Left renal pelvis (tissue), 4 donors: ENCODE data around the gene FAM170B. TPM values are rescaled to one million over a fixed set of nuclear protein-coding genes. Genes with fewer than 3 reads are reported as not detected.

Source experiments
- DNase-seq, 4 donors: peaks; one replicate each; pipeline ENCODE4 v3.0.0-alpha.2; 2013; ENCODE audit warnings: low read depth in 4 of 4, low spot score in 3 of 4
- polyA plus RNA-seq, 4 donors: library from polyadenylated mRNA; unstranded; fragments of 120-200 nt; gene quantifications; one replicate each; pipeline ENCODE4 v1.2.1, GENCODE V29; 2013; ENCODE audit not compliant: insufficient read length in 4 of 4

FAM170B gene
- polyA plus RNA-seq, 4 donors = not detected

DNA sequence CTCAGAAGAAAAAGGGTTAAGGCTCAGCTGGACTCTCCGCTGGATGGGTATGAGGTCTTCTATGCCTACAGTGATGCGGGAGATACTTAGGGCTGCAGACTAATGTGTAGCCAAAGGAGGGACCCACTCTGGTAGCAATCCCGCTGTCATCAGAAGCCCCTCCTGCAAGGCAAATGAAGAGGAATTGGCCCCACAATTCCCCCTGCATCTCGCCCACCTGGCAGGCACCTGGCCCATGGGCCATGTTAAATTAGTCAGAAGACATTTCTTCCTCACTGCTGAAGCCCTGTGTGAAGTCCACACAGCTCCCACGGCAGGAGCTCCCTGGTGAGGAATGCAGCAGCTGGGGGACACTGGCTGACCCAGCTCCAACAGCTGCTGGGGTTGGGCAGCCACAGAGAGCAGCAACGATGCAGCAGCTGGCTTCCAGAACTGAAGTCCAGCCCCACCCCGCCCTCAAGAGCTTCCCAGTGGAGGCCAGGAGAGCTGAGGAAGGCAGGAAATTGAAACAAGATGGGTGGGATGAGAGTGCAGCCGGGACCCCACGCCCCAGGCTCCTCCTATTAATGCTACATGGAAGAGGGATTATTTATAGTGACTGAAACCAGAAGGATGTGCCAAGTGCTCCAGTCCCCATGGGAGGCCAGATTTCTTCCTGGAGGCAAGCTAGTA is 24.0 kb downstream of the FAM170B start:
- DNase-seq = peak in 3 of 4 donors; percentile 39 to 58 (median 53)

DNA sequence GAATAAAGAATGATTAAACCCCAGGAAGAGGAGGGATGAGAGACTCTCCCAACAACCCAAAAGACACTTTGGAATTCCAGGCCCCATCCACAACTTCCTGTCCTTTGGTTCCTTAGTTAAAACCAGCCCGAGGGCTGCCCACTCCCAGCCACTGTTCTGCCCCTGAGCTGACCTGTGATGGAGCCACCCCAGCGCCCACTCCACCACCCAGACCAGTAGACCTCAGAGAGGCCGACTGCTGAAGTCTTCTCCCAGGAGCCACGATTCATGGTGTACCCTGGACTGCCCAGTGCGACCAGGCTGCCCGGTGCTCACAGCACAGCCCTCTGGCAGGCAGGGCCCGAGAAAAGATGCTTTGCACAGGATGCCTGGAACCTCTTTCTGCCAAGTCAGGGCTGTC is 25.2 kb downstream of the FAM170B start:
- no peak for DNase-seq

DNA sequence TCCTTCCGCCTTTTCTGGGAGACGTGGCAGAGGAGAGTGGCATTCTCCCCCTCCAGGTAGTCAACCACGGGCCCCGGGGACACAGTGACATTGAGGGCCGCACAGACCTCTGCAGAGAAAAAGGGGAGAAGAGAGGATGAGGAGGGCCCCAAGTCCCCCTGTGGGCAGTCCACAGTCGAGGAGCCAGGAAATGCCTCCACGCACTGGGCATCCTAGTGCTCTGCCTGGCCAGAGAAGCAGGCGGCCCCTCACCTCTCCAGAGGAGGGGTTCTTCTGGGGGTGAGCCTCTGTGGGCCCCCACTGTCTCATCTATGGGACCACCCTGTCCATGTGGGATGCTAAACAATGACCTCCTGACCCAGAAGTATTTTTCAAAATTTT is 25.9 kb downstream of the FAM170B start:
- no peak for DNase-seq

DNA sequence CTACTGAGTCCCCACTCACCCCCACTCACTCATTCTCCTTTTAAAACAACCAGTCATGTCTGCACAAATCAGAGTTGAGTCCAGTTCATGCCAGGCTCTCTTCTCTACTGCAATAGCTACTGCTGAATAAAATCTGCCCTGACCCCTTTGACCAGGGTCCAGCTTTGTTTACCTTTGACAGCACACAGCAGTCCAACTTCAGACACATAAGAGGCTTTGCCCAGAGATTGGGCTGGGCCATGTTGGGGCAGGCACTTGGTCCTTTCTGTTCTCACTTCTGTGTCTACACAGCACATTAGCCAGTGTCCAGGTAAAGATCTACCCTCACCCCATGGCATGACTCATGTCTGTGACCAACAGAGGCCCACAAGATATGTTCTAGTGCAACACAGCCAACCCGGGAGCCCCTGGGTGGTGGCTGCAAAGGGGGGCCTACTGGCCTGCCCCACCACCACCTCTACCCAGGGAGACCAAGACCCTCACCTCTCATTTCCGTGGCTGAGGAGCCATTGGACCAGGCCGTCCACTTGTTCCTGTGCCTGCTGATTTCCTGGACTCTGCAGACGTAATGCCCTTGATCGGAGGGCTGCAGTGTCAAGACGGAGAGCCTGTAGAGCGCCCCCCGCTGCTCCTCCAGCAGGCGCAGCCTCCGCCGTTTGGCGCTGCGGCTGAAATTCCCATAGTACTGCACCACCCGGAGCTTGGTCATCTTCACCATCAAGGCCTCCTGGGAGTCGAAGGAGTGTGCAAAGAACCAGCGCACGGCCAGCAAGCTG is 26.5 kb downstream of the FAM170B start:
- no peak for DNase-seq

DNA sequence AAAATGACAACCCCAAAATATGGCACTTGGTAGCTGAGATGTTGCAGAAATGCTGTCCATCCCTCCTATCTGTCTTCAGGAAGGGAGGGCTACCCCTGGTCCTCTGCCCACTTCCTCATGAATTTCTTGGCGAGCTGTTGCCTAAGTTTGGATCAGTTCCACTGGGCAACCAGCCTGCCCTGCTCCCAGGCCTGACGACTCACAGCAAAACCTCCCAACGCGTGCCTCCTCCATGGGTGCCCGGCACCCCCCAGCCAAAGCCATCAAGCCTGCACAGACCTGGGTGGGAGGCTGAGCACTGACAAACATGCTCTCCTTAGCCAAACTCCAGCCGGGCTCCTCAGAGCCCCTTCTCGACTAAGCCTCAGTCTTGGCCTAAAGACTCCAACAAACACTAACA is 27.4 kb downstream of the FAM170B start:
- DNase-seq = no peak

DNA sequence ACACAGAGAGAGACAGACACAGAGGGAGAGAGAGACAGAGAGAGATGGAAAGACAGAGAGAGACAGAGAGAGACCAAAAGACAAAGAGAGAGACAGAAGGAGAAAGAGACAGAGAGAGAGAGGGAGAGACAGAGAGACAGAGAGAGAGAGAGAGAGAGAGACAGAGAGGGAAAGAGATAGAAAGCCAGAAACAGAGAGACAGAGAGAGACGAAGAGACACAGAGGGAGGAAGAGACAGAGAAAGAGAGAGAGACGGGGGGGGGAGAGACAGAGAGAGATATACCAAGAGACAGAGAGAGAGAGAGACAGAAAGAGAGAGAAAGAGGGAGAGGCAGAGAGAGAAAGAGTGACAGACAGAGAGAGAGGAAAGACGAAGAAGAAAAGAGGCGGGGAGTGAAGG is 28.7 kb downstream of the FAM170B start:
- no peak for DNase-seq

DNA sequence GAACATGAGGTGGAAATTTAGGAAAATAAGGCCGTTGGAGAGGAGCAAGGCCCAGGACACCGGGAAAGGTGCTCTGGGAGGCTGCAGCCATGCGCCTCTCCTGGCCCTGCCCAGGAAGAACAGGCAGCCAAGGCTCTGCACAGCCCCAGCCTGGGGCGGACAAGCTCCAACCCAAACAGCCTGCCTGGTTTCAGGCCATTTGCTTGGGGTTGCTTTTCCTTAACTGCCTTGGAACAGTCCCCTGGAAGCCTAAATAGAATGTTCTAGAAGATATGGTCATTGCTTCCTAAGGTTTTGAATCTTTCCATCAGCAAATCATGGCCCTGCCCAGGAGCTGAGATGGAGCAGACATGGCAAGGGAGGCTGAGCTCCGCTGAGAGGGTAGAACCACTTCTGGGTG is 29.5 kb downstream of the FAM170B start:
- no peak for DNase-seq

DNA sequence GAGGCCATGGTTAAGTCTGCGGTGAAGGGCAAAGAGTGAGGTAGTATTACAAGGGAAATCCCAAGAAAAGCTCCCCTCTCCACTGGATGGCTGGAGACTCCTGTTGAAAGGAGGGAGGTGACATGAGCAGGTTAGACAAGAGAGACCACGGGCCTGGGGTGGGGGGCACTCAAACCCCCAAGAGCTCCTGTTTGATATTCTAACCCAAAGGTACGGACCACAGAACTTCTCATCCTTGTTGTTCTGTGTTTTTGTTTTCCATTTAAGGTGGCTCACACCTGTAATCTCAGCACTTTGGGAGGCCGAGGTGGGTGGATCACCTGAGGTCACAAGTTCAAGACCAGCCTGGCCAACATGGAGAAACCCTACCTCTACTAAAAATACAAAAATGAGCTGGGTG is 30.1 kb downstream of the FAM170B start:
- DNase-seq = no peak

DNA sequence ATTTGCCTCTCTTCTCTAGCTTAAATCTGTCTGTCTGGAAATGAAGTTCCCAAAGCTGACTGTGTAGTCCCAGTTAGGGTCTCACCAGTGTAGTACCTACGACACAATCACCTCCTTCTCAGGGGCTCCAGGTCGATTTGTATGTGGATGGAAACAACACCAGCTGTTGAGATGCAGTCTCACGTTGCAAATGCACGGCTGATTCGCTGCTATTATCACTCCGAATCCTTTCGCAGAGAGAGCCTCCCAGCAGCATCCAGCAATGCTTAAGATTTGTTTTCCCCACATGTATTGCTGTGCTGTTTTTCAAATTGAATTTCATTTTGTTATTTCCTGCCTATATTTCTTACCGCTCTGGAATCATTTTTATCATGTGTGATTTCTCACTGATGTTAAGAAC is 34.8 kb downstream of the FAM170B start:
- DNase-seq = no peak

DNA sequence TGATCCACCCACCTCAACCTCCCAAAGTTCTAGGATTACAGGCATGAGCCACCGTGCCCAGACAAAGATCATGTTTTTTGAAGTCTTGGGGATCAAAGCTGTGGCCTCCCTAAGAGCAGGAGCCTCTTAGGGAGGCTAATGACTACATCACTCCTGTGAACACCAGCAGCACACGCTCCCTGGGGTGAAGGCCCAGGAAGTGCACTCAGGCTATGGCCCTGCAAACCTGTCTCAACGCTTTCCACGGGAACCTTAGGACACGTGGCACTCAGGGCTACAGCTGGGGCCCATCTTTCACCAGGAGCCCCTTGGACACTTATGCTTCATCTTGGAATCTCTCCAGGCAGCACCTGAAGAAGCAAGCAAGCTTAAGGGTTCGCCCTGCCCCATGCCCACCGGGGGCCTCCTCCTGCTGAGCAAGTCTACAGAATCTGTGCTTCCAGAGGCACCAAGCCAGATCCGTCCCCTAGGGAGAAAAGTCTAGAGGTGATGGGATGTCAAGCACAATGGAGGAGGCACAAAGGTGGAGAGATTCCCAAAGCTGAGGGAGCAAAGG is 36.9 kb downstream of the FAM170B start:
- no peak for DNase-seq

DNA sequence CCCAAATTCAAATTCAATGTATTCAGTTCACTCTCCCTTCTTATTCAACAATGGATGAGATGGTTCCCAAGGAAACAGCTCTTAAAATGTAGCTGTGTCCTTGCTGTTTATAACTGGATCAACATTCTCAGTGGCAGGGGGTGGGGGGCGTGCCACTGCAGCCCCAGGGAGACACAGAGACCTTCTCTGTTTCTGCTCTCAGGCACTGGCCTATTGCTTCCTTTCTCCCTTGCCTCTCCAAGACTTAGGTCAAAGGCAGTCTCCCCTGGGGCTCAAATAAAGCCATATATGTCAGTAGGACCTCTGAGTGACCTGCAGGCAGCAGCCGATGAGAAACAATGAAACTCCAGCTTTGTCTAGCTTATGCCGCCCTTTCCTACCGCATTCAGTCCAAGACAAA is 39.2 kb downstream of the FAM170B start:
- no peak for DNase-seq

DNA sequence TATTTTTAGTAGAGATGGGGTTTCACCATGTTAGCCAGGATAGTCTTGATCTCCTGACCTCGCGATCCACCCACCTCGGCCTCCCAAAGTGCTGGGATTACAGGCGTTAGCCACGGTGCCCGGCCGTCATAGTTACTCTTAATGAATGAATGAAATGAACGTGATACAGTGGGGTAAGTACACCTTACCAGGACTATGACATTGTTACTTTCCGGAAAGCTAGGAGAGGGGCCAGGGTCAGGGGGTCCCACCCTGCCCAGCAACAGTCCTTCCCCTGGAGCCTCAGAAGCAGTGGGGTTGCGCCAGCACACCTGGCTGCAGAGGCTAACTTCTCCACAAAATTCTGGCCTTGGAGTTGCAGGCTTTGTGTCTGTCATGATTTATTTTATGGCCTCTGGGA is 39.9 kb downstream of the FAM170B start:
- no peak for DNase-seq

DNA sequence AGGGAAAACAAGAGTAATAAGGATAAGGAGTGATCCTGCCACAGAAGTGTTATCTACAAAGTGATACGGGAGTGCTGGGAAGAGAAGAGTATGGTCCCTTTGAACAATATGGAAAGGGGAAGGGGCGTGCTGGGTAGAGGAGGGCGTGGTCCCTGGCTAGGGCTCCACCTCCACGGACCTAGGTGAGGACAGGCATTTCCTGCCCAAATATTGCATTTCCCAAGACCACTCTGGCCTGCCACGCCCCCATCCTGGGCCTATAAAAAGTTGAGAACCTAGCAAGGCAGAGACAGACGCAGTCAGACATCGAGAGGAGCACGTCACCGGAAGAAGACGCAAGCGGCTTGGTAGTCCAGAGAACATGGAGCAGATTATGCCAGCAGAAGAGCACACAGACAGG is 41.3 kb downstream of the FAM170B start:
- no peak for DNase-seq

DNA sequence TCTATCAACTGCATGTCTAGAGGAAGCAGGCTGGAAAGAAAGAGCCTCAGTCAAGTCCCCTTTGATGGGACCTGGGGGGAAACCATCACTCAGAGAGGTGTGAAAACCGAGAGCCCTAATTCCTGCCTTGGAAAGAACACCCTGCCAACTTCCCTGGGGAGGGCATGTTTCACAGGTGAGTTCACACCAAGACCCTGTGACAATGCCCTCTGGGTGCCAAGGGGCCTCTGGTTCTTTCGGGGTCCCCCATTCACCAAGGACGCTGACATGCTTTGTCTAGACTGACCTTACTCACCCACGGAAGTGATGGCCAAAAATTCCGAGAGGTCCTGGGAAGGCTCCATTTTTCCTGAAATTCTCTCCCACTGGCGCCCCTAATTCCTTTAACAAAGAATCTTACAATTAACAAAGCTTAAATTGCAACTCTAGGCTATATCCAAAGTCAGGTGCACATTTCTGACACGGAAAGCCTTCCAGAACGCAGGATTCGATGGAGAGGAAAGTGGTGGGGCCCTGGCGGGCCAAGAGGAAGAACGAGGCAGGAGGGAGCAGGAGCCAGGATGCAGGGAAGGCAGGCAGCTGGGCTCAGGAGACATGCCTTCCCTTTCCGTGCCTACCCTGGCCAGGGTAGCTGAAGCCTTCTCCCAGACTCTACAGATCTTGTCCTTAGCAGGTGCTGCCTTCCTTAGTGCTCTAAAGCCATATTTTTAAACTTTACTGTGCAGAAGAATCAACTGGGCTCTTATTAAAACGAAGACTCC is 42.2 kb downstream of the FAM170B start:
- DNase-seq = no peak

DNA sequence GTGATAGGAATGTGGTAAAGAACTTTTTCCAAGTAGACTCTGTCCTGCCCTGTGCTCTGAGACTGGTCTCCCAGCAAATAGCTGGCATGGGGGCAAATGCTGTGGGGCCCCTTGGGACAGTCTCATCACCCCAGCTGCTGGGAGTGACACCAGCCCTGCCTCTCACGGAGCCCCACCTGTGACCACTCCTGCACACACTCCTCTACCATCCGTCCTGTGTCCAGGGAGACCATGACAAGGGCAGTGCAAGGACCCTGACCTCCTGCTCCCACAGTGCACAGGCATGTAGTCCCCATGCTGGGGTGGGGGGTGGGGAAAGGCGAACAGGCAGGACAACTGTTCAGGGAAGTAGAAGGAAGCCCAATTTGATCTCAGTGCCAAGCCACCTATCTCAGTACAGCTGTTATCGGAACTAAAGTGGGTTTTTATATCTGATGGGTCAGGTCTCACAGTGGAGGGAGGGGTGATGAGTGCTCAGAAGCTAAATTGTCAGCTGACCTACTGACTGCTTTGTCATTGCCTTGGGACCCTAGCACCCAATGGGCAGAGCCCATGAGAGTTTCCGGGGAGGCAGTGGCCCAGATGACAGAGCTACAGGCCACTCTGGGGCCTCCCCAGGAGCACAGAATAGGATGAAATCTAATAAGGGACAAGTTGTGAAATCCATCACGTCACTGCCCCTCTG is 43.0 kb downstream of the FAM170B start:
- no peak for DNase-seq

DNA sequence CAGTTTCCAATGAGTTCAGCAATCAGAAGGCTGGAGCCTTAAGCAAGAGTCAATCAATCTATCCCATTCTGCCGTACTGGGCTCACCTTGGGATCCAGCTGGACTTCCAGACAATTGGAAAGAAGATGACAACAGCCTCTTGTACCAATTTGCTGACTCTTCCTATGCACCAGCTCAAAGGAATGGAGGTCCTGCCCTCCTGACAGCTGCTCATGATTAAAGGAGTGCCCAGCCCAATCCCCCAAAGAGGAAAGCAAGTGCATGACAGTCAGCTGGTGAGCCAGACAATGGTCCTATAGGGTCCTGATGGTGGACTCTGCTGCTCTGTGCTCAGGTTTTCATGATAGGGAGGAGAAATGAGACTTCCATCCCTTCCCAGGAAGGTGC is 43.6 kb downstream of the FAM170B start:
- no peak for DNase-seq

DNA sequence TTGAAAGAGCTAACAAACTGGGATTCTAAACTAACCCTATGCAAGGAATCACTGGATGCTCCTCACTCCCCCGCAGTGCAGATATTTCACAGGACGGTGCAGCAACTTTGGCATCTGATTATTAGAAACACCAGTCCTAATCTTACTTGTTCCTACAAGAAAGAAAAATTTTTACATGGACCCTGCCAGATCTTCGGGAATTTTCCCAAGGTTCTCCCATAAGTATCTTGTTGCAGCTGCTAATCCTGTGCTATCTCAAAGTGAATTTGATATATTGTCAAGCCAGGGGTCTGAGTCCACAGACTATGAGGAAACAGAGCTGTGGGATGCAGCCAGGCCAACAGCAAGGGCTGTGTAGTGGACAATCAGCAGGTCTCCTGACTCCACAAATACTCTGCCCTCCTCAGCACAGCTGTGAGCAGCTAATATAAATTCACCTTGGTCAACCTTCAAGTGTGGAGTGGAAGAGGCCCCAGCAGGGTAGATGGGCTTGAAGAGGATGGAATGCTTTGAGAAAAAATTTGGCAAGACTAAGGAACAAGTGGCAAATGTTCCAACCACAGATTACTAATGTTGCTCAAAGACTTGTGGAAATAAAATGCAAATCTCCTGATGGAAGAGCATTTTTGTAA is 44.1 kb downstream of the FAM170B start:
- no peak for DNase-seq

DNA sequence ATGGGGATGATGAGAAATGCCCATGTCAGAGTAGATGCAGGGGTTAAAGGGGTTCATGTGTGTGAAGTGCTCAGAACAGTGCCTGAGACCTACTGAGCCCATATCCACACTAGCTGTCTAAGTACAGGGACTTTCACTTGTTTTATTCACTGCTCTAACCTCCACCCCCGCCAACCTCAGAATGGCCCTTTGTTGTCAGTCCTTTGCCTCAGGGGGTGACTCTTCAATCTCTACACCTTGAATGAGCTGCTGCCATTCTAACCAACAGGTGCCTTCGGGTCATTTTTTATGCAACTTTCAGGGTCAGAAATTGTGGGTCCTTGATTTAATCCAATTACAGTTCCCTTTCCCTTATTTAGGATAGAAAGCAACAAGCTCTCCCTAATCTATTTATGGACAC is 44.7 kb downstream of the FAM170B start:
- DNase-seq = no peak

DNA sequence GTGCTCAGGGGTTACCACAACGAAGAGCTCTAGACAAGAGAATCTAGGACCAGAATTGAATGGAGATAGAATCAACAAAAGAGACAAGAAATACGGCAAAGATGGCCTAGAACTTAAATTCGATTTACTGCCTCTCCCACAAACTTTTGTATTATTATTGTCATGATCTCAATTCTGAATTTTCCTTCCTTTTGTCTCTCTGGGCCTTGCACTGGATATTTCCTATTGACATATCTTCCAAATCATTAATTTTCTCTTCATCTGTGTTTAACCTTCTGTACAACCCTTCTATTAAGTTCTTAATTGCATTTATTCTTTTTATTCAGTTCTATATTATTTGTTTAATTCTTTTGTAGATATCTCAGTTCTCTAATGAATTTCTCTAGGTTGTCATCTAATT is 46.9 kb downstream of the FAM170B start:
- DNase-seq = no peak

DNA sequence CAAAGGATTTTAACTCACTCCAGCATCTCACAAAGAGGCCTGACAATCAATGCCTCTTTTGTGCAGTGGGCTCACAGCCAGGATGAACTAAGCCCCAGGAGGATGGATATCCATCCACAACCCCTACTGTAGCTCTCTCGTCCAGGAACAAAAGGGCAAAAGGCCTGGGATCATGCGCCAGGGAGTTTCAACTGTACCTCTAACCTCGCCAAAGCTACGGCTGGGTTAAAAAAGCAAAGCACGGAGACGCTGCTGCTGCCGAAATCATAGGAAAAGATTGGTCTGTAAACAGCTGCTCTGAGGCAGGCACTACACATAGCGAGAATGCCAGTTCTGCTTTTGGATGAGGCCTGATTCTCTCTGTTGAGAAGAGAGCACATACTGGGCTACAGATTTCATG is 50.6 kb downstream of the FAM170B start:
- no peak for DNase-seq
